GM18858 (cell line): ENCODE results near the gene FBXL4.

Experiments used
- ATAC-seq: cut with Tn5 transposase; IDR thresholded peaks from one replicate; pipeline ENCODE4 v1.9.1; 2021; ENCODE audit not compliant: unreplicated experiment

Gene FBXL4

GRCh38 chr6:98887650-98888049 lies 60.1 kb downstream of the FBXL4 start:
- ATAC-seq: no peak

GRCh38 chr6:98885330-98885729 lies 62.4 kb downstream of the FBXL4 start:
- no peak for ATAC-seq

- ATAC-seq: peak; percentile 76
Observed at GRCh38 chr6:98880486-98880885, 67.3 kb downstream of the FBXL4 start.

GRCh38 chr6:98877250-98877649 lies 70.5 kb downstream of the FBXL4 start:
- ATAC-seq: no peak

- no peak for ATAC-seq
Observed at GRCh38 chr6:98875375-98875774, 72.4 kb downstream of the FBXL4 start.

GRCh38 chr6:98871821-98872220 lies 75.9 kb downstream of the FBXL4 start:
- no peak for ATAC-seq

GRCh38 chr6:98871057-98871456 lies 76.7 kb downstream of the FBXL4 start:
- no peak for ATAC-seq

- ATAC-seq: no peak
Observed at GRCh38 chr6:98864497-98864896, 83.2 kb downstream of the FBXL4 start.

- ATAC-seq: no peak
Observed at GRCh38 chr6:98848539-98849242, 99.1 kb downstream of the FBXL4 start.

- no peak for ATAC-seq
Observed at GRCh38 chr6:98847779-98848538, 99.8 kb downstream of the FBXL4 start.

GRCh38 chr6:98847416-98847778 lies 100.3 kb downstream of the FBXL4 start:
- no peak for ATAC-seq

- no peak for ATAC-seq
Observed at GRCh38 chr6:98846021-98846380, 101.7 kb downstream of the FBXL4 start.

- peak; percentile 47 for ATAC-seq
Observed at GRCh38 chr6:98845211-98846020, 102.3 kb downstream of the FBXL4 start.

GRCh38 chr6:98844244-98845210 lies 103.2 kb downstream of the FBXL4 start:
- no peak for ATAC-seq

- no peak for ATAC-seq
Observed at GRCh38 chr6:98843271-98844243, 104.2 kb downstream of the FBXL4 start.

GRCh38 chr6:98842342-98843180 lies 105.2 kb downstream of the FBXL4 start:
- ATAC-seq: no peak

- no peak for ATAC-seq
Observed at GRCh38 chr6:98841621-98842341, 106.0 kb downstream of the FBXL4 start.

GRCh38 chr6:98840996-98841513 lies 106.7 kb downstream of the FBXL4 start:
- ATAC-seq: no peak
